HepG2 (cell line): ENCODE measurements around the gene ABCC3. TPM values are rescaled to one million over a fixed set of nuclear protein-coding genes. Genes with fewer than 3 reads are reported as not detected.

Source experiments
- CHD4 ChIP-seq: fragments of 200-600 bp; sonication (generic); IDR thresholded peaks from 2 replicates; pipeline ENCODE4 v1.7.0; 2017; ENCODE audit warnings: mild to moderate bottlenecking, low read length, borderline replicate concordance
- FLYWCH1 ChIP-seq: sonication (generic); formaldehyde crosslinking; IDR thresholded peaks from 2 replicates; pipeline ENCODE4 v1.8.1; 2023; ENCODE audit warnings: mild to moderate bottlenecking, missing genetic modification reagents
- HMG20A ChIP-seq: IDR thresholded peaks from 2 replicates; pipeline ENCODE4 v1.6.1; 2016; ENCODE audit warnings: borderline replicate concordance
- HNRNPUL1 ChIP-seq: fragments of 200-400 bp; formaldehyde crosslinking; IDR thresholded peaks from 2 replicates; pipeline ENCODE4 v1.6.1; 2017; ENCODE audit warnings: low read depth, mild to moderate bottlenecking, low read length, moderate library complexity
- HOXA7 ChIP-seq: sonication (generic); formaldehyde crosslinking; IDR thresholded peaks from 2 replicates; pipeline ENCODE4 v1.8.1; 2022; ENCODE audit warnings: mild to moderate bottlenecking, missing genetic modification reagents, moderate library complexity
- JUND ChIP-seq: sonication (generic); formaldehyde crosslinking; IDR thresholded peaks from 2 replicates; pipeline ENCODE4 v1.8.0; 2022; ENCODE audit warnings: mild to moderate bottlenecking, missing genetic modification reagents
- KLF11 ChIP-seq: IDR thresholded peaks from 2 replicates; pipeline ENCODE4 v1.6.1; 2016; ENCODE audit warnings: missing compliant biosample characterization
- MZF1 ChIP-seq: sonication (generic); formaldehyde crosslinking; IDR thresholded peaks from 2 replicates; pipeline ENCODE4 v1.8.1; 2023; ENCODE audit warnings: mild to moderate bottlenecking, missing genetic modification reagents, borderline replicate concordance
- NFE2 ChIP-seq: sonication (generic); formaldehyde crosslinking; IDR thresholded peaks from 2 replicates; pipeline ENCODE4 v1.4.0; 2020; ENCODE audit warnings: missing genetic modification reagents
- RXRB ChIP-seq: IDR thresholded peaks from 2 replicates; pipeline ENCODE4 v1.6.1; 2016; ENCODE audit warnings: borderline replicate concordance, missing genetic modification reagents, missing compliant biosample characterization
- SMARCC2 ChIP-seq: fragments of 450-650 bp; IDR thresholded peaks from 2 replicates; pipeline ENCODE4 v1.6.1; 2017; ENCODE audit warnings: antibody characterized with exemption, mild to moderate bottlenecking
- SPEN ChIP-seq: sonication (generic); formaldehyde crosslinking; IDR thresholded peaks from 2 replicates; pipeline ENCODE4 v1.5.1; 2020; ENCODE audit warnings: low read depth, mild to moderate bottlenecking, missing genetic modification reagents
- YY1 ChIP-seq: IDR thresholded peaks from 2 replicates; pipeline ENCODE4 v1.6.1; 2011; ENCODE audit warnings: low read length, low read depth, moderate library complexity, mild to moderate bottlenecking; ENCODE audit not compliant: insufficient read depth, insufficient replicate concordance
- ZBTB38 ChIP-seq: sonication (generic); formaldehyde crosslinking; IDR thresholded peaks from 2 replicates; pipeline ENCODE4 v1.5.1; 2020; ENCODE audit warnings: mild to moderate bottlenecking, missing genetic modification reagents
- ZIK1 ChIP-seq: sonication (generic); formaldehyde crosslinking; IDR thresholded peaks from 2 replicates; pipeline ENCODE4 v1.5.0; 2020; ENCODE audit warnings: mild to moderate bottlenecking, low read depth, missing genetic modification reagents, borderline replicate concordance
- ZNF224 ChIP-seq: sonication (generic); formaldehyde crosslinking; IDR thresholded peaks from 2 replicates; pipeline ENCODE4 v1.5.0; 2020; ENCODE audit warnings: mild to moderate bottlenecking, missing genetic modification reagents
- ZNF256 ChIP-seq: sonication (generic); formaldehyde crosslinking; conservative IDR thresholded peaks from 2 replicates; pipeline ENCODE4 v1.4.0; 2020; ENCODE audit warnings: missing genetic modification reagents
- ZNF292 ChIP-seq: sonication (generic); formaldehyde crosslinking; IDR thresholded peaks from 2 replicates; pipeline ENCODE4 v1.8.1; 2022; ENCODE audit warnings: mild to moderate bottlenecking, low read depth, missing genetic modification reagents, borderline replicate concordance
- ZNF335 ChIP-seq: sonication (generic); formaldehyde crosslinking; IDR thresholded peaks from 2 replicates; pipeline ENCODE4 v1.4.0; 2020; ENCODE audit warnings: missing genetic modification reagents
- ZNF484 ChIP-seq: sonication (generic); formaldehyde crosslinking; IDR thresholded peaks from 2 replicates; pipeline ENCODE4 v1.5.1; 2020; ENCODE audit warnings: mild to moderate bottlenecking, low read depth, missing genetic modification reagents, borderline replicate concordance
- ZNF737 ChIP-seq: sonication (generic); formaldehyde crosslinking; IDR thresholded peaks from 2 replicates; pipeline ENCODE4 v1.5.0; 2020; ENCODE audit warnings: missing genetic modification reagents, mild to moderate bottlenecking, borderline replicate concordance
- polyA plus RNA-seq, 8 experiments: library from polyadenylated mRNA; depleted of rRNA in 3 of 8; stranded (reverse) in 7 of 8; unstranded in 1 of 8; fragments of >200 nt; fragmentation: Illumina TruSeq in 4 of 8; extraction: Trizol in 4 of 8; gene quantifications; 2 replicates each; pipeline versions ENCODE4 v1.2.1 to v1.2.3, GENCODE V29; 2011 to 2016; ENCODE audit warnings: low read depth in 4 of 8, missing spikeins in 1 of 8, mixed read lengths in 1 of 8; ENCODE audit not compliant: insufficient read depth in 1 of 8
- total RNA-seq, 5 experiments: library from RNA; depleted of rRNA; stranded (reverse); fragments of >200 nt; fragmentation: Illumina TruSeq; extraction: Trizol; gene quantifications; 2 replicates each; pipeline ENCODE4 v1.2.3, GENCODE V29; 2016; ENCODE audit warnings: low read depth in 1 of 5
- TF ChIP-seq, protein P1 (sequence below): sonication (generic); formaldehyde crosslinking; IDR thresholded peaks from 2 replicates; pipeline ENCODE4 v1.4.0; 2020; ENCODE audit warnings: missing genetic modification reagents, borderline replicate concordance
- TF ChIP-seq, protein P2 (sequence below): sonication (generic); formaldehyde crosslinking; IDR thresholded peaks from 2 replicates; pipeline ENCODE4 v1.5.1; 2020; ENCODE audit warnings: missing genetic modification reagents, mild to moderate bottlenecking, borderline replicate concordance
- TF ChIP-seq, protein P3 (sequence below): sonication (generic); formaldehyde crosslinking; conservative IDR thresholded peaks from 2 replicates; pipeline ENCODE4 v1.5.0; 2020; ENCODE audit warnings: missing genetic modification reagents

ABCC3 gene
- total and polyA plus RNA-seq, 2 of the 13 experiments (the other 11 are each of a cell fraction or from before 2014, with no cell fraction given), result 25.2 to 50.7 TPM

DNA sequence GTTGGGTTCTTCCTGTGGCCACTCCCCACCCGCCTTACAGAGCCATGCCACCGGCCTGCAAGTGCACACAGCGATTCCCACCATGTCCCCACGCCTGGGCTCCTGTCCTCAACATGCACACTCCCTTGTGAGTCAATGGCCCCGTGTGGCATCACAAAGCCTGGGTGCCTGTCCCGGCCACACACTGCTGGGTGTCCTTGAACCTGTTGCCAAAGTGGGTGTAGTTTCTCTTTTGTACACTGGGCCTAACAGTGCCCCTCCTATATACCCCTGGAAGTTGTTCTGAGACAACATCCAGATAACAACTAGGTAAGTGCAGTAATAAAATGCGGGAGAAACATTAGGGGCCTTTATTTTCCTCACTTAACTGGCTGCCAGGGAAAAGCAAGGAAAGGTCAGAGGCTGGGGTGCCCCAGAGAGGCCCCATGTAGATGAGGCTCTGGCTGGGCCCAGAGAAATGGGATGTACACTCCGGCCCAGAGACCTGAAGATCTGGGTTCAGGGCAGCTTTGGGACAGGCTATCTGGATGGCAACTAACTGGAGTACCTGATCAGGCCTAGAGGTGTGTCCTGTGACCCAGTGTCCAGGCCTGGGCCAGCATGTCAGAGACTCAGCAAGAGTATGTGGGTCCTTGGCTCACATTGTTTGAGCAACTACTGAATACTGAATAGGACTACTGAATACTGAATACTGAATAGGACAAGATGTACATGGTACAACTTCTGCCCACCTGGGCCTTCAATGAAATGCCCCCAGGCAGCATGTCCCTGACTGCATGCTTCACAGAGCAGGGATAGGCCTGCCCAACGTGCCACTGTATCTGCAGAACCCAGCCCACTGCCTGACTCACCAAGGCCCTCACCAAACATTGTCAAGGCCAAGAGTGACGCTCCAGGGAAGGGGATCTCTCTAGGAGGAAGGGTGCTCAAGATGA is 8.3 kb downstream of the ABCC3 start (continued):
- TF ChIP-seq RXRB (peak; percentile 74), HMG20A (CRISPR knock-in tag) (peak; percentile 59; the same call in 1 of the 2 replicates), NFE2 (no peak), HNRNPUL1 (no peak), JUND (CRISPR knock-in tag) (peak; percentile 49; the same call in 1 of the 2 replicates), CHD4 (no peak), YY1 (no peak), ZNF256 (CRISPR knock-in tag) (no peak), SPEN (no peak), ZNF224 (CRISPR knock-in tag) (no peak), HOXA7 (CRISPR knock-in tag) (no peak), ZNF292 (CRISPR knock-in tag) (no peak), MZF1 (CRISPR knock-in tag) (no peak), ZBTB38 (peak; percentile 84), FLYWCH1 (CRISPR knock-in tag) (no peak), SMARCC2 (no peak), ZNF737 (CRISPR knock-in tag) (no peak), ZNF484 (no peak), KLF11 (CRISPR knock-in tag) (no peak), ZNF335 (no peak), ZIK1 (no peak)
- TF ChIP-seq, protein P1, sequence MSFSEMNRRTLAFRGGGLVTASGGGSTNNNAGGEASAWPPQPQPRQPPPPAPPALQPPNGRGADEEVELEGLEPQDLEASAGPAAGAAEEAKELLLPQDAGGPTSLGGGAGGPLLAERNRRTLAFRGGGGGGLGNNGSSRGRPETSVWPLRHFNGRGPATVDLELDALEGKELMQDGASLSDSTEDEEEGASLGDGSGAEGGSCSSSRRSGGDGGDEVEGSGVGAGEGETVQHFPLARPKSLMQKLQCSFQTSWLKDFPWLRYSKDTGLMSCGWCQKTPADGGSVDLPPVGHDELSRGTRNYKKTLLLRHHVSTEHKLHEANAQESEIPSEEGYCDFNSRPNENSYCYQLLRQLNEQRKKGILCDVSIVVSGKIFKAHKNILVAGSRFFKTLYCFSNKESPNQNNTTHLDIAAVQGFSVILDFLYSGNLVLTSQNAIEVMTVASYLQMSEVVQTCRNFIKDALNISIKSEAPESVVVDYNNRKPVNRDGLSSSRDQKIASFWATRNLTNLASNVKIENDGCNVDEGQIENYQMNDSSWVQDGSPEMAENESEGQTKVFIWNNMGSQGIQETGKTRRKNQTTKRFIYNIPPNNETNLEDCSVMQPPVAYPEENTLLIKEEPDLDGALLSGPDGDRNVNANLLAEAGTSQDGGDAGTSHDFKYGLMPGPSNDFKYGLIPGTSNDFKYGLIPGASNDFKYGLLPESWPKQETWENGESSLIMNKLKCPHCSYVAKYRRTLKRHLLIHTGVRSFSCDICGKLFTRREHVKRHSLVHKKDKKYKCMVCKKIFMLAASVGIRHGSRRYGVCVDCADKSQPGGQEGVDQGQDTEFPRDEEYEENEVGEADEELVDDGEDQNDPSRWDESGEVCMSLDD, result no peak
- TF ChIP-seq, protein P2, sequence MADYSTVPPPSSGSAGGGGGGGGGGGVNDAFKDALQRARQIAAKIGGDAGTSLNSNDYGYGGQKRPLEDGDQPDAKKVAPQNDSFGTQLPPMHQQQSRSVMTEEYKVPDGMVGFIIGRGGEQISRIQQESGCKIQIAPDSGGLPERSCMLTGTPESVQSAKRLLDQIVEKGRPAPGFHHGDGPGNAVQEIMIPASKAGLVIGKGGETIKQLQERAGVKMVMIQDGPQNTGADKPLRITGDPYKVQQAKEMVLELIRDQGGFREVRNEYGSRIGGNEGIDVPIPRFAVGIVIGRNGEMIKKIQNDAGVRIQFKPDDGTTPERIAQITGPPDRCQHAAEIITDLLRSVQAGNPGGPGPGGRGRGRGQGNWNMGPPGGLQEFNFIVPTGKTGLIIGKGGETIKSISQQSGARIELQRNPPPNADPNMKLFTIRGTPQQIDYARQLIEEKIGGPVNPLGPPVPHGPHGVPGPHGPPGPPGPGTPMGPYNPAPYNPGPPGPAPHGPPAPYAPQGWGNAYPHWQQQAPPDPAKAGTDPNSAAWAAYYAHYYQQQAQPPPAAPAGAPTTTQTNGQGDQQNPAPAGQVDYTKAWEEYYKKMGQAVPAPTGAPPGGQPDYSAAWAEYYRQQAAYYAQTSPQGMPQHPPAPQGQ (CRISPR knock-in tag), result no peak
- TF ChIP-seq, protein P3, sequence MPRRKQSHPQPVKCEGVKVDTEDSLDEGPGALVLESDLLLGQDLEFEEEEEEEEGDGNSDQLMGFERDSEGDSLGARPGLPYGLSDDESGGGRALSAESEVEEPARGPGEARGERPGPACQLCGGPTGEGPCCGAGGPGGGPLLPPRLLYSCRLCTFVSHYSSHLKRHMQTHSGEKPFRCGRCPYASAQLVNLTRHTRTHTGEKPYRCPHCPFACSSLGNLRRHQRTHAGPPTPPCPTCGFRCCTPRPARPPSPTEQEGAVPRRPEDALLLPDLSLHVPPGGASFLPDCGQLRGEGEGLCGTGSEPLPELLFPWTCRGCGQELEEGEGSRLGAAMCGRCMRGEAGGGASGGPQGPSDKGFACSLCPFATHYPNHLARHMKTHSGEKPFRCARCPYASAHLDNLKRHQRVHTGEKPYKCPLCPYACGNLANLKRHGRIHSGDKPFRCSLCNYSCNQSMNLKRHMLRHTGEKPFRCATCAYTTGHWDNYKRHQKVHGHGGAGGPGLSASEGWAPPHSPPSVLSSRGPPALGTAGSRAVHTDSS (CRISPR knock-in tag), result no peak
